ENCODE results near the gene FOXQ1. TPM values are rescaled to one million over a fixed set of nuclear protein-coding genes. Genes with fewer than 3 reads are reported as not detected.

Gene FOXQ1
- total RNA-seq, 1 donor from 2014 or later: not detected

DNA sequence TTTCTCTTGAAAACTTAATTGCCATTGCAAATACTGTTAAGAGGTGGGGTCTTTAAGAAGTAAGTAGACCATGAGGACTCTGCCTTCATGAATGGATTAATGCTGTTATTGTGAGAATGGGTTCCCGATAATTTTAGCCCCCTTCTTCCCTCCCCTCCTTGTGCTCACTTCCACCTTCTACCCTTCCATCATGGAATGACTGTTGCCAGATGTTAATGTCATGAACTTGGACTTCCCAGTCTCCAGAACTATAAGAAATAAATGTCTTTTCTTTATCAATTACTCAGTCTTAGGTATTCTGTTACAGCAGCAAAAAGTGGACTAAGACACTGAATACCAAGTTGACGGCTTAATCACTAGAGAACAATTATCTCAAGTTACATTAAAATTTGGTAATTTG, 5.8 kb upstream of the FOXQ1 start:
- TF ChIP-seq EZH2 (IDR thresholded peaks at IDR 0.05) (no peak), EZH2phosphoT487 (IDR thresholded peaks at IDR 0.05) (no peak)
- TF ChIP-seq, protein P1, sequence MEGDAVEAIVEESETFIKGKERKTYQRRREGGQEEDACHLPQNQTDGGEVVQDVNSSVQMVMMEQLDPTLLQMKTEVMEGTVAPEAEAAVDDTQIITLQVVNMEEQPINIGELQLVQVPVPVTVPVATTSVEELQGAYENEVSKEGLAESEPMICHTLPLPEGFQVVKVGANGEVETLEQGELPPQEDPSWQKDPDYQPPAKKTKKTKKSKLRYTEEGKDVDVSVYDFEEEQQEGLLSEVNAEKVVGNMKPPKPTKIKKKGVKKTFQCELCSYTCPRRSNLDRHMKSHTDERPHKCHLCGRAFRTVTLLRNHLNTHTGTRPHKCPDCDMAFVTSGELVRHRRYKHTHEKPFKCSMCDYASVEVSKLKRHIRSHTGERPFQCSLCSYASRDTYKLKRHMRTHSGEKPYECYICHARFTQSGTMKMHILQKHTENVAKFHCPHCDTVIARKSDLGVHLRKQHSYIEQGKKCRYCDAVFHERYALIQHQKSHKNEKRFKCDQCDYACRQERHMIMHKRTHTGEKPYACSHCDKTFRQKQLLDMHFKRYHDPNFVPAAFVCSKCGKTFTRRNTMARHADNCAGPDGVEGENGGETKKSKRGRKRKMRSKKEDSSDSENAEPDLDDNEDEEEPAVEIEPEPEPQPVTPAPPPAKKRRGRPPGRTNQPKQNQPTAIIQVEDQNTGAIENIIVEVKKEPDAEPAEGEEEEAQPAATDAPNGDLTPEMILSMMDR (IDR thresholded peaks at IDR 0.05): no peak
- no peaks in the 10 kb centered on the region for H3F3A ChIP-seq (ENCODE audit: low read depth)
- no peak for DNase-seq (ENCODE audit: low spot score)
- Mint-ChIP-seq H3K27ac (no peak overlapping the region), H3K36me3 (no peaks in the 10 kb centered on the region), H3K4me1 (peaks cover 6% of the 10 kb centered on the region), H3K9me3 (peaks cover 15% of the 10 kb centered on the region), H3K4me3 (no peak overlapping the region), H3K27me3 (ENCODE audit: insufficient read depth, low read depth) (peaks cover 35% of the 10 kb centered on the region)
- H3K79me2 ChIP-seq (ENCODE audit: low read depth): no peaks in the 10 kb centered on the region
- peaks cover 18% of the 10 kb centered on the region for H4K20me1 ChIP-seq (ENCODE audit: low read depth)
- H3K27me3 ChIP-seq: peaks cover 68% of the 10 kb centered on the region
- no peaks in the 10 kb centered on the region for H3K9me3 ChIP-seq (ENCODE audit: low read depth)
- no peak overlapping the region for H3K27ac ChIP-seq
- H2AFZ ChIP-seq (replicated peaks): no peak overlapping the region
- H3K9ac ChIP-seq: no peak overlapping the region
- H3K4me3 ChIP-seq: no peak overlapping the region
- no peak overlapping the region for H3K4me2 ChIP-seq
- H3K36me3 ChIP-seq: no peaks in the 10 kb centered on the region
- H3K4me1 ChIP-seq: peaks cover 5% of the 10 kb centered on the region

DNA sequence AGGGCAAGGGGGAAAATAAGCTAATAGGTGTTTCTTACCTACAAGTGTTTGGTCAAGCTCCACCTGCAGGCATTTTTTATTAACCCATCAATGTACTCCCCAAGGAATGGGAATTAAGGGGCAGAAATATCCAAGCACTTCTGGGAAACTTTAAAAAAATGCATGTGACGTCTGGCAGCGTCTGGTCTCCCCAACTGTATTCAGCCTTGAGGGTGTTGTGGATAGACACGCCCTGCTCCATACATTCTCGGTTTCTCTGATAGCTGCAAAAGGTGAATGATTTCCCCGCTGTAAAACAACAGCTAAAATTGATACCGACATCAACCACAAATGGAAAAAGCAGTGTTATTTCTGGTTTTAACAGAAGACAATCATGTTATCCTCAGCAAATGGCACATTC, 2.5 kb upstream of the FOXQ1 start:
- Histone ChIP-seq H3K27ac (no peak overlapping the region), H2AFZ (replicated peaks) (no peak overlapping the region), H3K27me3 (peaks cover 92% of the 10 kb centered on the region), H3F3A (ENCODE audit: low read depth) (no peaks in the 10 kb centered on the region), H3K9ac (no peak overlapping the region), H4K20me1 (ENCODE audit: low read depth) (peaks cover 38% of the 10 kb centered on the region), H3K9me3 (ENCODE audit: low read depth) (no peaks in the 10 kb centered on the region), H3K4me2 (no peak overlapping the region), H3K79me2 (ENCODE audit: low read depth) (no peaks in the 10 kb centered on the region), H3K4me1 (peaks cover 10% of the 10 kb centered on the region), H3K4me3 (no peak overlapping the region), H3K36me3 (no peaks in the 10 kb centered on the region)
- Mint-ChIP-seq H3K4me1 (peaks cover 18% of the 10 kb centered on the region), H3K9me3 (peaks cover 8% of the 10 kb centered on the region), H3K27me3 (ENCODE audit: insufficient read depth, low read depth) (peaks cover 53% of the 10 kb centered on the region), H3K27ac (no peak overlapping the region), H3K36me3 (no peaks in the 10 kb centered on the region), H3K4me3 (no peak overlapping the region)
- TF ChIP-seq, protein P1 (IDR thresholded peaks at IDR 0.05): no peak
- TF ChIP-seq EZH2 (IDR thresholded peaks at IDR 0.05) (no peak), EZH2phosphoT487 (IDR thresholded peaks at IDR 0.05) (no peak)
- DNase-seq (ENCODE audit: low spot score): no peak

DNA sequence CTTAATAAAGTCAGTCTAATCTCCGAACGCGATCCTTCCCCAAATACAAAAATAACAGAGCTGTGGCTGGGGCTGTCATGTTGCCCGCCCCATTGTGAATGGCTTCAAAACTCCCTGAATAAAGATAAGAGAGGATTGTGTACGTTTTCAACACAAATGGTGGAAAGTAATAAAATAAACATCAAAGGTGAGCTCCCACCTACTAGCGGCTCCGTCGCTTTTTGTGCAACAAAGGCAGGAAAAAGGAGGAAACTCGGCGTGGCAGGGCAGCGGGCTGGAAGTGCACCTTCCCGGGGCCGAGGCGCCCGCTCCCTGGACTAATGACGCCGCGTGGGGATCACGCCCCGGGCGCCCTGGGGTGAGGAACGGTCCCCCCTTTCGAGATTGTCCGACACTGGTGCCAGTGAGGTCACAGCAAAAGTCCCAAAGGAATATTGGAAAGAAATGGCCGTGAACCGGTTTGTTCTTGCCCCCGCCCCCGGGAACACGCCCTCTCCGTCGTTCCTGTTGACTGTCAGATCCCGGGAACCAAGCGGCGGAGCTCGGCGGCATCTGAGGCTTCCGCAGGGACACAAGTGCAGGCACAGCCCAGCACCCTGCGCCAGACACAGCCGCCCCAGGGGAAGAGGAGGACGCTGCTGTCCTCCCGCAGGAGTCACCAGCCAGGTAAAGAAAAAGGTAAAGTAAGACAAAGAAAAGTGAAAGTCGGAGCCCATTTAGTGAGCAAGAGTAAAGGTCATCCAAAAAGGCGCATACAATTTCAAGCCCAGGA, 1.1 kb upstream of the FOXQ1 start:
- H3K36me3 Mint-ChIP-seq: no peaks in the 10 kb centered on the region
- no peaks in the 10 kb centered on the region for H3K9me3 ChIP-seq (ENCODE audit: low read depth)
- peaks cover 65% of the 10 kb centered on the region for H3K27me3 Mint-ChIP-seq (ENCODE audit: insufficient read depth, low read depth)
- H2AFZ ChIP-seq (replicated peaks): no peak overlapping the region
- H3K27ac ChIP-seq: no peak overlapping the region
- H3K9ac ChIP-seq: no peak overlapping the region
- no peaks in the 10 kb centered on the region for H3K36me3 ChIP-seq
- H3K4me1 Mint-ChIP-seq: peaks cover 22% of the 10 kb centered on the region
- peak overlapping the region; percentile 89 for H3K4me3 Mint-ChIP-seq
- H3K4me2 ChIP-seq: peak overlapping the region; percentile 84
- H3K27me3 ChIP-seq: peaks cover 100% of the 10 kb centered on the region
- peak overlapping the region; percentile 52 for H3K4me3 ChIP-seq
- H4K20me1 ChIP-seq (ENCODE audit: low read depth): peaks cover 52% of the 10 kb centered on the region
- no peak overlapping the region for H3K27ac Mint-ChIP-seq
- no peaks in the 10 kb centered on the region for H3K79me2 ChIP-seq (ENCODE audit: low read depth)
- peaks cover 10% of the 10 kb centered on the region for H3K4me1 ChIP-seq
- peak; percentile 82 for TF ChIP-seq EZH2 (IDR thresholded peaks at IDR 0.05)
- TF ChIP-seq, protein P1 (IDR thresholded peaks at IDR 0.05): no peak
- TF ChIP-seq EZH2phosphoT487 (IDR thresholded peaks at IDR 0.05): peak; percentile 65
- H3F3A ChIP-seq (ENCODE audit: low read depth): no peaks in the 10 kb centered on the region
- peak; percentile 39 for DNase-seq (ENCODE audit: low spot score)
- peaks cover 8% of the 10 kb centered on the region for H3K9me3 Mint-ChIP-seq
